ENCODE data around the gene M1AP. TPM values are rescaled to one million over a fixed set of nuclear protein-coding genes. Genes with fewer than 3 reads are reported as not detected.

The M1AP gene
- total and polyA plus RNA-seq, 5 donors from 2014 or later: not detected

GRCh38 chr2:74653985-74654882 lies 6.1 kb upstream of the M1AP start, which contains the start of gene SEMA4F:
SEMA4F (plus strand) TSS chr2:74654247; CDS start chr2:74654377, 130 bp downstream.
- ATAC-seq (ENCODE audit: low read depth in 2 of 2) (peak; percentile 98 to 99), DNase-seq (peak; percentile 92 to 96 (median 93))
- Histone ChIP-seq H3K4me1 (ENCODE audit: control insufficient read depth, insufficient read depth, low read length, poor library complexity, severe bottlenecking) (peaks cover 9% of the 10 kb centered on the region), H3K9me3 (ENCODE audit: control insufficient read depth in 2 of 2, low read length in 2 of 2) (no peaks in the 10 kb centered on the region), H3K27me3 (ENCODE audit: control insufficient read depth, insufficient read depth, low read length) (no peaks in the 10 kb centered on the region), H3K27ac (ENCODE audit: insufficient read depth, low read length, poor library complexity, severe bottlenecking) (peak within 1 kb of the TSS; percentile 52), H3K4me3 (ENCODE audit: low read depth, low read length) (peak within 1 kb of the TSS; percentile 74), H3K36me3 (ENCODE audit: control insufficient read depth, insufficient read depth, low read length) (no peaks in the 10 kb centered on the region)
- peak within 1 kb of the TSS; percentile 93 to 97 (median 95) for H3K4me3 Mint-ChIP-seq
- H3K4me1 Mint-ChIP-seq: peaks cover 0 to 32% (median 24%) of the 10 kb centered on the region in 4 donors
- H3K27me3 Mint-ChIP-seq: peaks cover 4% of the 10 kb centered on the region
- H3K9me3 Mint-ChIP-seq: no peaks in the 10 kb centered on the region
- H3K27ac Mint-ChIP-seq: peak within 1 kb of the TSS; percentile 85 to 88 (median 87)
- peaks cover 22% of the 10 kb centered on the region for H3K36me3 Mint-ChIP-seq

- ATAC-seq (ENCODE audit: low read depth in 2 of 2) (peak; percentile 33 to 35), DNase-seq (no peak)
- peaks cover 0 to 32% (median 22%) of the 10 kb centered on the region in 4 donors for H3K4me1 Mint-ChIP-seq
- peaks cover 9% of the 10 kb centered on the region for H3K4me1 ChIP-seq (ENCODE audit: control insufficient read depth, insufficient read depth, low read length, poor library complexity, severe bottlenecking)
- H3K9me3 Mint-ChIP-seq: no peaks in the 10 kb centered on the region
- peak overlapping the region; percentile 93 to 97 (median 95) for H3K4me3 Mint-ChIP-seq
- peak overlapping the region; percentile 77 to 88 (median 87) for H3K27ac Mint-ChIP-seq
- peak overlapping the region; percentile 74 for H3K4me3 ChIP-seq (ENCODE audit: low read depth, low read length)
- H3K9me3 ChIP-seq (ENCODE audit: control insufficient read depth in 2 of 2, low read length in 2 of 2): no peaks in the 10 kb centered on the region
- H3K27ac ChIP-seq (ENCODE audit: insufficient read depth, low read length, poor library complexity, severe bottlenecking): no peak overlapping the region
- no peaks in the 10 kb centered on the region for H3K36me3 ChIP-seq (ENCODE audit: control insufficient read depth, insufficient read depth, low read length)
- peaks cover 5% of the 10 kb centered on the region for H3K27me3 ChIP-seq (ENCODE audit: control insufficient read depth, insufficient read depth, low read length)
- peaks cover 10% of the 10 kb centered on the region for H3K27me3 Mint-ChIP-seq
- peaks cover 17% of the 10 kb centered on the region for H3K36me3 Mint-ChIP-seq
Observed at GRCh38 chr2:74653589-74653984, 5.5 kb upstream of the M1AP start.

- H3K4me3 Mint-ChIP-seq: no peak overlapping the region
- no peaks in the 10 kb centered on the region for H3K36me3 ChIP-seq (ENCODE audit: control insufficient read depth, insufficient read depth, low read length)
- no peak for DNase-seq
- peaks cover 3% of the 10 kb centered on the region for H3K36me3 Mint-ChIP-seq
- peaks cover 0 to 2% (median 1%) of the 10 kb centered on the region in 7 donors for H3K9me3 Mint-ChIP-seq
- no peaks in the 10 kb centered on the region for H3K4me1 ChIP-seq (ENCODE audit: control insufficient read depth, insufficient read depth, low read length, poor library complexity, severe bottlenecking)
- H3K27ac ChIP-seq (ENCODE audit: insufficient read depth, low read length, poor library complexity, severe bottlenecking): no peak overlapping the region
- ATAC-seq (ENCODE audit: low read depth in 2 of 2): no peak
- no peaks in the 10 kb centered on the region for H3K9me3 ChIP-seq (ENCODE audit: control insufficient read depth in 2 of 2, low read length in 2 of 2)
- no peak overlapping the region for H3K27ac Mint-ChIP-seq
- H3K4me3 ChIP-seq (ENCODE audit: low read depth, low read length): no peak overlapping the region
- peaks cover 11% of the 10 kb centered on the region for H3K27me3 ChIP-seq (ENCODE audit: control insufficient read depth, insufficient read depth, low read length)
- peaks cover 0 to 3% (median 0%) of the 10 kb centered on the region in 4 donors for H3K4me1 Mint-ChIP-seq
- H3K27me3 Mint-ChIP-seq: peaks cover 29% of the 10 kb centered on the region
Observed at GRCh38 chr2:74646834-74647482, 1.2 kb downstream of the M1AP start.

- no peak overlapping the region for H3K4me3 ChIP-seq (ENCODE audit: low read depth, low read length)
- Mint-ChIP-seq H3K36me3 (peaks cover 3% of the 10 kb centered on the region), H3K9me3 (peaks cover 0 to 2% (median 1%) of the 10 kb centered on the region in 7 donors), H3K27ac (no peak overlapping the region), H3K4me1 (peaks cover 0 to 3% (median 0%) of the 10 kb centered on the region in 4 donors), H3K4me3 (no peak overlapping the region), H3K27me3 (peaks cover 31% of the 10 kb centered on the region)
- H3K27ac ChIP-seq (ENCODE audit: insufficient read depth, low read length, poor library complexity, severe bottlenecking): no peak overlapping the region
- H3K36me3 ChIP-seq (ENCODE audit: control insufficient read depth, insufficient read depth, low read length): no peaks in the 10 kb centered on the region
- H3K9me3 ChIP-seq (ENCODE audit: control insufficient read depth in 2 of 2, low read length in 2 of 2): no peaks in the 10 kb centered on the region
- ATAC-seq (ENCODE audit: low read depth in 2 of 2) (no peak), DNase-seq (no peak)
- peaks cover 12% of the 10 kb centered on the region for H3K27me3 ChIP-seq (ENCODE audit: control insufficient read depth, insufficient read depth, low read length)
- H3K4me1 ChIP-seq (ENCODE audit: control insufficient read depth, insufficient read depth, low read length, poor library complexity, severe bottlenecking): no peaks in the 10 kb centered on the region
Observed at GRCh38 chr2:74646201-74646600, 1.9 kb downstream of the M1AP start.

GRCh38 chr2:74645344-74645743 lies 2.8 kb downstream of the M1AP start:
- Mint-ChIP-seq H3K27ac (no peak overlapping the region), H3K4me1 (peaks cover 0 to 3% (median 0%) of the 10 kb centered on the region in 4 donors), H3K27me3 (peaks cover 35% of the 10 kb centered on the region), H3K36me3 (peaks cover 3% of the 10 kb centered on the region), H3K4me3 (no peak overlapping the region), H3K9me3 (peaks cover 0 to 2% (median 1%) of the 10 kb centered on the region in 7 donors)
- no peak overlapping the region for H3K27ac ChIP-seq (ENCODE audit: insufficient read depth, low read length, poor library complexity, severe bottlenecking)
- no peaks in the 10 kb centered on the region for H3K9me3 ChIP-seq (ENCODE audit: control insufficient read depth in 2 of 2, low read length in 2 of 2)
- no peak for ATAC-seq (ENCODE audit: low read depth in 2 of 2)
- peaks cover 13% of the 10 kb centered on the region for H3K27me3 ChIP-seq (ENCODE audit: control insufficient read depth, insufficient read depth, low read length)
- no peak for DNase-seq
- H3K36me3 ChIP-seq (ENCODE audit: control insufficient read depth, insufficient read depth, low read length): no peaks in the 10 kb centered on the region
- no peak overlapping the region for H3K4me3 ChIP-seq (ENCODE audit: low read depth, low read length)
- H3K4me1 ChIP-seq (ENCODE audit: control insufficient read depth, insufficient read depth, low read length, poor library complexity, severe bottlenecking): no peaks in the 10 kb centered on the region

- no peaks in the 10 kb centered on the region for H3K9me3 ChIP-seq (ENCODE audit: control insufficient read depth in 2 of 2, low read length in 2 of 2)
- Mint-ChIP-seq H3K4me1 (no peaks in the 10 kb centered on the region), H3K36me3 (no peaks in the 10 kb centered on the region), H3K4me3 (no peak overlapping the region), H3K27ac (no peak overlapping the region), H3K9me3 (peaks cover 0 to 3% (median 0%) of the 10 kb centered on the region in 7 donors), H3K27me3 (peaks cover 61% of the 10 kb centered on the region)
- H3K4me3 ChIP-seq (ENCODE audit: low read depth, low read length): no peak overlapping the region
- no peaks in the 10 kb centered on the region for H3K36me3 ChIP-seq (ENCODE audit: control insufficient read depth, insufficient read depth, low read length)
- no peak for DNase-seq
- peaks cover 33% of the 10 kb centered on the region for H3K27me3 ChIP-seq (ENCODE audit: control insufficient read depth, insufficient read depth, low read length)
- ATAC-seq (ENCODE audit: low read depth in 2 of 2): no peak
- no peaks in the 10 kb centered on the region for H3K4me1 ChIP-seq (ENCODE audit: control insufficient read depth, insufficient read depth, low read length, poor library complexity, severe bottlenecking)
- no peak overlapping the region for H3K27ac ChIP-seq (ENCODE audit: insufficient read depth, low read length, poor library complexity, severe bottlenecking)
Observed at GRCh38 chr2:74639550-74639949, 8.6 kb downstream of the M1AP start.

- Mint-ChIP-seq H3K27me3 (peaks cover 37% of the 10 kb centered on the region), H3K4me3 (no peak overlapping the region), H3K9me3 (no peaks in the 10 kb centered on the region), H3K4me1 (no peaks in the 10 kb centered on the region), H3K27ac (no peak overlapping the region), H3K36me3 (no peaks in the 10 kb centered on the region)
- H3K36me3 ChIP-seq (ENCODE audit: control insufficient read depth, insufficient read depth, low read length): no peaks in the 10 kb centered on the region
- ATAC-seq (ENCODE audit: low read depth in 2 of 2) (no peak), DNase-seq (no peak)
- H3K4me1 ChIP-seq (ENCODE audit: control insufficient read depth, insufficient read depth, low read length, poor library complexity, severe bottlenecking): no peaks in the 10 kb centered on the region
- H3K27ac ChIP-seq (ENCODE audit: insufficient read depth, low read length, poor library complexity, severe bottlenecking): no peak overlapping the region
- no peaks in the 10 kb centered on the region for H3K9me3 ChIP-seq (ENCODE audit: control insufficient read depth in 2 of 2, low read length in 2 of 2)
- H3K4me3 ChIP-seq (ENCODE audit: low read depth, low read length): no peak overlapping the region
- H3K27me3 ChIP-seq (ENCODE audit: control insufficient read depth, insufficient read depth, low read length): peaks cover 23% of the 10 kb centered on the region
Observed at GRCh38 chr2:74632939-74633312, 15.2 kb downstream of the M1AP start.

Data from CD4-positive, CD25-positive, alpha-beta regulatory T cell (primary cell).